22Rv1 (cell line): ENCODE data around the gene LRRC27.

Source experiments
- ZFX ChIP-seq: fragments of 450-650 bp; IDR thresholded peaks from 2 replicates; pipeline ENCODE4 v1.6.1; 2017; ENCODE audit warnings: antibody characterized with exemption, borderline replicate concordance
- TF ChIP-seq, protein P1 (sequence below): fragments of 450-650 bp; IDR thresholded peaks from 2 replicates; pipeline ENCODE4 v1.5.1; 2017; ENCODE audit warnings: mild to moderate bottlenecking

DNA sequence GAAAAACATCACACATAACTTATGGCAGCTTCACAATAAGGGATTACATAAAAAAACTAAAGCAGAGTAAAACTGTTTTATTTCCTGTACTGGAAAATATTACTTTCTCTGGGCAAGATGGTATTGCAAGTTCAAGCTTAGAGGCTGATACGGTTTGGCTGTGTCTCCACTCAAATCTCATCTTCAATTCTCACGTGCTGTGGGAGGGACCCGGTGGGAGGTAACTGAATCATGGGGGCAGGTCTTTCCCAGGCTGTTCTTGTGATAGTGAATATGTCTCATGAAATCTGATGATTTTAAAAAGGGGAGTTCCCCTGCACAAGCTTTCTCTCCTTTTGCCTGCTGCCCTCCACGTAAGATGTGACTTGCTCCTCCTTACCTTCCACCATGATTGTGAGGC is 5.1 kb upstream of the LRRC27 start:
- TF ChIP-seq, protein P1, sequence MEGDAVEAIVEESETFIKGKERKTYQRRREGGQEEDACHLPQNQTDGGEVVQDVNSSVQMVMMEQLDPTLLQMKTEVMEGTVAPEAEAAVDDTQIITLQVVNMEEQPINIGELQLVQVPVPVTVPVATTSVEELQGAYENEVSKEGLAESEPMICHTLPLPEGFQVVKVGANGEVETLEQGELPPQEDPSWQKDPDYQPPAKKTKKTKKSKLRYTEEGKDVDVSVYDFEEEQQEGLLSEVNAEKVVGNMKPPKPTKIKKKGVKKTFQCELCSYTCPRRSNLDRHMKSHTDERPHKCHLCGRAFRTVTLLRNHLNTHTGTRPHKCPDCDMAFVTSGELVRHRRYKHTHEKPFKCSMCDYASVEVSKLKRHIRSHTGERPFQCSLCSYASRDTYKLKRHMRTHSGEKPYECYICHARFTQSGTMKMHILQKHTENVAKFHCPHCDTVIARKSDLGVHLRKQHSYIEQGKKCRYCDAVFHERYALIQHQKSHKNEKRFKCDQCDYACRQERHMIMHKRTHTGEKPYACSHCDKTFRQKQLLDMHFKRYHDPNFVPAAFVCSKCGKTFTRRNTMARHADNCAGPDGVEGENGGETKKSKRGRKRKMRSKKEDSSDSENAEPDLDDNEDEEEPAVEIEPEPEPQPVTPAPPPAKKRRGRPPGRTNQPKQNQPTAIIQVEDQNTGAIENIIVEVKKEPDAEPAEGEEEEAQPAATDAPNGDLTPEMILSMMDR, result no peak
- TF ChIP-seq ZFX, result no peak
